ENCODE data around the gene PGA5.

GRCh38 chr11:61278001-61278470, 37.1 kb downstream of the PGA5 start:
- TF ChIP-seq, protein P1, sequence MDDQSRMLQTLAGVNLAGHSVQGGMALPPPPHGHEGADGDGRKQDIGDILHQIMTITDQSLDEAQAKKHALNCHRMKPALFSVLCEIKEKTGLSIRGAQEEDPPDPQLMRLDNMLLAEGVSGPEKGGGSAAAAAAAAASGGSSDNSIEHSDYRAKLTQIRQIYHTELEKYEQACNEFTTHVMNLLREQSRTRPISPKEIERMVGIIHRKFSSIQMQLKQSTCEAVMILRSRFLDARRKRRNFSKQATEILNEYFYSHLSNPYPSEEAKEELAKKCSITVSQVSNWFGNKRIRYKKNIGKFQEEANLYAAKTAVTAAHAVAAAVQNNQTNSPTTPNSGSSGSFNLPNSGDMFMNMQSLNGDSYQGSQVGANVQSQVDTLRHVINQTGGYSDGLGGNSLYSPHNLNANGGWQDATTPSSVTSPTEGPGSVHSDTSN (IDR thresholded peaks at IDR 0.05; ENCODE audit: insufficient replicate concordance, low read depth, low read length): no peak
- TF ChIP-seq SMC3 (IDR thresholded peaks at IDR 0.05; ENCODE audit: borderline replicate concordance, low read length) (no peak), CHD2 (IDR thresholded peaks at IDR 0.05; ENCODE audit: borderline replicate concordance, low read depth, low read length) (no peak), YY1 (IDR thresholded peaks at IDR 0.05; ENCODE audit: low read depth, low read length) (no peak), POLR2A (IDR thresholded peaks at IDR 0.05; ENCODE audit: low read depth, low read length) (no peak), POLR2AphosphoS5 (IDR thresholded peaks at IDR 0.05; ENCODE audit: low read length) (no peak)
- TF ChIP-seq, protein P2, sequence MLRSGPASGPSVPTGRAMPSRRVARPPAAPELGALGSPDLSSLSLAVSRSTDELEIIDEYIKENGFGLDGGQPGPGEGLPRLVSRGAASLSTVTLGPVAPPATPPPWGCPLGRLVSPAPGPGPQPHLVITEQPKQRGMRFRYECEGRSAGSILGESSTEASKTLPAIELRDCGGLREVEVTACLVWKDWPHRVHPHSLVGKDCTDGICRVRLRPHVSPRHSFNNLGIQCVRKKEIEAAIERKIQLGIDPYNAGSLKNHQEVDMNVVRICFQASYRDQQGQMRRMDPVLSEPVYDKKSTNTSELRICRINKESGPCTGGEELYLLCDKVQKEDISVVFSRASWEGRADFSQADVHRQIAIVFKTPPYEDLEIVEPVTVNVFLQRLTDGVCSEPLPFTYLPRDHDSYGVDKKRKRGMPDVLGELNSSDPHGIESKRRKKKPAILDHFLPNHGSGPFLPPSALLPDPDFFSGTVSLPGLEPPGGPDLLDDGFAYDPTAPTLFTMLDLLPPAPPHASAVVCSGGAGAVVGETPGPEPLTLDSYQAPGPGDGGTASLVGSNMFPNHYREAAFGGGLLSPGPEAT (IDR thresholded peaks at IDR 0.05; ENCODE audit: low read depth): no peak
- TF ChIP-seq, protein P3, sequence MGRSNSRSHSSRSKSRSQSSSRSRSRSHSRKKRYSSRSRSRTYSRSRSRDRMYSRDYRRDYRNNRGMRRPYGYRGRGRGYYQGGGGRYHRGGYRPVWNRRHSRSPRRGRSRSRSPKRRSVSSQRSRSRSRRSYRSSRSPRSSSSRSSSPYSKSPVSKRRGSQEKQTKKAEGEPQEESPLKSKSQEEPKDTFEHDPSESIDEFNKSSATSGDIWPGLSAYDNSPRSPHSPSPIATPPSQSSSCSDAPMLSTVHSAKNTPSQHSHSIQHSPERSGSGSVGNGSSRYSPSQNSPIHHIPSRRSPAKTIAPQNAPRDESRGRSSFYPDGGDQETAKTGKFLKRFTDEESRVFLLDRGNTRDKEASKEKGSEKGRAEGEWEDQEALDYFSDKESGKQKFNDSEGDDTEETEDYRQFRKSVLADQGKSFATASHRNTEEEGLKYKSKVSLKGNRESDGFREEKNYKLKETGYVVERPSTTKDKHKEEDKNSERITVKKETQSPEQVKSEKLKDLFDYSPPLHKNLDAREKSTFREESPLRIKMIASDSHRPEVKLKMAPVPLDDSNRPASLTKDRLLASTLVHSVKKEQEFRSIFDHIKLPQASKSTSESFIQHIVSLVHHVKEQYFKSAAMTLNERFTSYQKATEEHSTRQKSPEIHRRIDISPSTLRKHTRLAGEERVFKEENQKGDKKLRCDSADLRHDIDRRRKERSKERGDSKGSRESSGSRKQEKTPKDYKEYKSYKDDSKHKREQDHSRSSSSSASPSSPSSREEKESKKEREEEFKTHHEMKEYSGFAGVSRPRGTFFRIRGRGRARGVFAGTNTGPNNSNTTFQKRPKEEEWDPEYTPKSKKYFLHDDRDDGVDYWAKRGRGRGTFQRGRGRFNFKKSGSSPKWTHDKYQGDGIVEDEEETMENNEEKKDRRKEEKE (IDR thresholded peaks at IDR 0.05): no peak
